Keratinocyte (primary cell): Measurements from ENCODE around the gene VAMP4. TPM values are rescaled to one million over a fixed set of nuclear protein-coding genes. Genes with fewer than 3 reads are reported as not detected.

Source experiments
- DNase-seq: peaks from one replicate; pipeline ENCODE4 v3.0.0-alpha.2; 2011; ENCODE audit warnings: low read depth, missing footprints, low spot score
- FAIRE-seq: peaks from 2 replicates; lab custom pipeline; 2011; peaks lifted over from hg19 to GRCh38; lab: Jason Lieb, UNC
- H2AFZ ChIP-seq: 2 replicates; pipeline ENCODE4 v1.6.0; 2012; ENCODE audit warnings: low read length, control low read depth, inconsistent platforms; ENCODE audit not compliant: control insufficient read depth
- H3K27ac ChIP-seq: 2 replicates; pipeline ENCODE4 v1.5.1; 2011; ENCODE audit warnings: low read length; ENCODE audit not compliant: control insufficient read depth, insufficient read depth
- H3K27me3 ChIP-seq: 3 replicates; pipeline ENCODE4 v1.6.0; 2011; ENCODE audit warnings: low read length; ENCODE audit not compliant: control insufficient read depth, insufficient read depth; ENCODE audit errors: extremely low read depth
- H3K36me3 ChIP-seq, 2 experiments: 2 replicates in 1 of 2; 3 replicates in 1 of 2; pipeline ENCODE4 v1.5.1; 2011; ENCODE audit warnings: low read length in 2 of 2, mild to moderate bottlenecking in 1 of 2; ENCODE audit not compliant: control insufficient read depth in 2 of 2, insufficient read depth in 2 of 2; ENCODE audit errors: extremely low read depth in 1 of 2
- H3K4me1 ChIP-seq: 3 replicates; pipeline ENCODE4 v1.5.1; 2011; ENCODE audit warnings: low read length; ENCODE audit not compliant: control insufficient read depth, insufficient read depth; ENCODE audit errors: extremely low read depth
- H3K4me2 ChIP-seq: 3 replicates; pipeline ENCODE4 v1.6.0; 2011; ENCODE audit warnings: low read depth, low read length; ENCODE audit not compliant: control insufficient read depth, insufficient read depth; ENCODE audit errors: extremely low read depth
- H3K4me3 ChIP-seq, 3 experiments: fragments of 200-600 bp in 1 of 3; sonication (generic) in 1 of 3; 2 replicates in 2 of 3; 3 replicates in 1 of 3; pipeline ENCODE4 v1.5.1; 2011 to 2016; ENCODE audit warnings: low read length in 3 of 3, mild to moderate bottlenecking in 3 of 3, control low read depth in 2 of 3, inconsistent platforms in 1 of 3, low read depth in 1 of 3, mixed read lengths in 1 of 3, mixed run types in 1 of 3, moderate library complexity in 1 of 3; ENCODE audit not compliant: control insufficient read depth in 2 of 3, insufficient read depth in 2 of 3; ENCODE audit errors: extremely low read depth in 1 of 3
- H3K79me2 ChIP-seq: 2 replicates; pipeline ENCODE4 v1.6.0; 2012; ENCODE audit warnings: low read length; ENCODE audit not compliant: control insufficient read depth, insufficient read depth
- H3K9ac ChIP-seq: 3 replicates; pipeline ENCODE4 v1.6.0; 2011; ENCODE audit warnings: low read length; ENCODE audit not compliant: control insufficient read depth, insufficient read depth; ENCODE audit errors: extremely low read depth
- H3K9me1 ChIP-seq: 3 replicates; pipeline ENCODE4 v1.6.0; 2011; ENCODE audit warnings: low read length; ENCODE audit not compliant: control insufficient read depth, insufficient read depth; ENCODE audit errors: extremely low read depth
- H3K9me3 ChIP-seq: 2 replicates; pipeline ENCODE4 v1.5.1; 2012; ENCODE audit warnings: low read depth, low read length; ENCODE audit not compliant: control insufficient read depth
- H4K20me1 ChIP-seq: 3 replicates; pipeline ENCODE4 v1.6.0; 2011; ENCODE audit warnings: low read length; ENCODE audit not compliant: control insufficient read depth, insufficient read depth; ENCODE audit errors: extremely low read depth
- EZH2 ChIP-seq: IDR thresholded peaks from one replicate; pipeline ENCODE4 v1.6.1; 2012; ENCODE audit warnings: inconsistent platforms, mild to moderate bottlenecking, low read length, moderate library complexity
- dilution Hi-C: fragments of 300-500 bp; cut with MboI; formaldehyde crosslinking; loops from one replicate; pipeline ENCODE4 v1.7.0; 2020; ENCODE audit warnings: low sequenced_read_pairs; ENCODE audit not compliant: extremely low pct_ligation_motif_present
- polyA plus RNA-seq, 5 experiments: library from polyadenylated mRNA; depleted of rRNA in 3 of 5; stranded (reverse) in 3 of 5; stranded (forward) in 1 of 5; unstranded in 1 of 5; fragments of >200 nt; gene quantifications; 1 replicate in 1 of 5; 2 replicates in 3 of 5; 3 replicates in 1 of 5; pipeline versions ENCODE4 v1.2.1 to v1.2.3, GENCODE V29; 2011 to 2012; ENCODE audit warnings: missing spikeins in 2 of 5, low read depth in 1 of 5, low replicate concordance in 1 of 5
- TF ChIP-seq, protein P1 (sequence below), 3 experiments: IDR thresholded peaks in 1 of 3; conservative IDR thresholded peaks in 1 of 3; optimal IDR thresholded peaks in 1 of 3; 2 replicates in 2 of 3; 3 replicates in 1 of 3; pipeline versions ENCODE3 to v1.5.1; 2011; ENCODE audit warnings: low read length in 3 of 3, mild to moderate bottlenecking in 3 of 3, moderate library complexity in 2 of 3, control low read depth in 1 of 3, inconsistent platforms in 1 of 3; ENCODE audit not compliant: insufficient read depth in 2 of 3; ENCODE audit errors: extremely low read depth in 1 of 3

Gene VAMP4
- polyA plus RNA-seq, 1 donor (not counting 4 experiments of a cell fraction or from before 2014, with no cell fraction given): 12.7 TPM

DNA sequence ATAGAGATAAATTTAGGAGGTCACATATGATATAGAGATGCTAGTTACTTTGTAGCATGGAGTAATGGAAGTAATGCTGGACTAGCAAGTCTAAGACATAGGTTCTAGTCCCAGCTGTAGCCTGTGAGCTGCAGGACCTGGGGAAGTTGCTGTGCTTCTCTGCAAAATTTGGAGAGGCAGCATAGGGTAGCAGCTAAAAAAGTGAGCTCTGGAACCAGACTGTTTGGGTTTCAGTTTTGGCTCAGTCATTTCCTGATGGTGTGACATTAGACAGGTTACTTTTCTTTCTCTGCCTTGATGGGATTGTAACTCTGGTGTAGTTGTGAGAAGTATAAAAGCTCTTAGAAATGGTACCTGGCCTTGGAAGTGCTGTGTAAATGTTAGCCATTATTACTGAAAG is 42.9 kb upstream of the VAMP4 start:
- H3K9me3 ChIP-seq: no peaks in the 10 kb centered on the region
- no peak for DNase-seq
- peaks cover 21 to 38% of the 10 kb centered on the region in 2 experiments for H3K36me3 ChIP-seq
- H2AFZ ChIP-seq: no peak overlapping the region
- no peak overlapping the region for H3K4me2 ChIP-seq
- H3K4me1 ChIP-seq: peaks cover 31% of the 10 kb centered on the region
- H3K4me3 ChIP-seq: no peak overlapping the region
- TF ChIP-seq, protein P1, sequence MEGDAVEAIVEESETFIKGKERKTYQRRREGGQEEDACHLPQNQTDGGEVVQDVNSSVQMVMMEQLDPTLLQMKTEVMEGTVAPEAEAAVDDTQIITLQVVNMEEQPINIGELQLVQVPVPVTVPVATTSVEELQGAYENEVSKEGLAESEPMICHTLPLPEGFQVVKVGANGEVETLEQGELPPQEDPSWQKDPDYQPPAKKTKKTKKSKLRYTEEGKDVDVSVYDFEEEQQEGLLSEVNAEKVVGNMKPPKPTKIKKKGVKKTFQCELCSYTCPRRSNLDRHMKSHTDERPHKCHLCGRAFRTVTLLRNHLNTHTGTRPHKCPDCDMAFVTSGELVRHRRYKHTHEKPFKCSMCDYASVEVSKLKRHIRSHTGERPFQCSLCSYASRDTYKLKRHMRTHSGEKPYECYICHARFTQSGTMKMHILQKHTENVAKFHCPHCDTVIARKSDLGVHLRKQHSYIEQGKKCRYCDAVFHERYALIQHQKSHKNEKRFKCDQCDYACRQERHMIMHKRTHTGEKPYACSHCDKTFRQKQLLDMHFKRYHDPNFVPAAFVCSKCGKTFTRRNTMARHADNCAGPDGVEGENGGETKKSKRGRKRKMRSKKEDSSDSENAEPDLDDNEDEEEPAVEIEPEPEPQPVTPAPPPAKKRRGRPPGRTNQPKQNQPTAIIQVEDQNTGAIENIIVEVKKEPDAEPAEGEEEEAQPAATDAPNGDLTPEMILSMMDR (optimal IDR thresholded peaks at IDR 0.05 in 1 of 3, IDR thresholded peaks at IDR 0.05 in 1 of 3, conservative IDR thresholded peaks at IDR 0.05 in 1 of 3; ENCODE audit: extremely low read depth in 1 of 3, insufficient read depth in 2 of 3, low read length in 3 of 3): no peak
- TF ChIP-seq EZH2: no peak
- no peaks in the 10 kb centered on the region for H3K9me1 ChIP-seq
- H3K27me3 ChIP-seq: no peaks in the 10 kb centered on the region
- dilution Hi-C loops: no loop called here
- no peak overlapping the region for H3K9ac ChIP-seq
- no peak overlapping the region for H3K27ac ChIP-seq
- FAIRE-seq: no peak
- H4K20me1 ChIP-seq: no peaks in the 10 kb centered on the region
- peaks cover 45% of the 10 kb centered on the region for H3K79me2 ChIP-seq

DNA sequence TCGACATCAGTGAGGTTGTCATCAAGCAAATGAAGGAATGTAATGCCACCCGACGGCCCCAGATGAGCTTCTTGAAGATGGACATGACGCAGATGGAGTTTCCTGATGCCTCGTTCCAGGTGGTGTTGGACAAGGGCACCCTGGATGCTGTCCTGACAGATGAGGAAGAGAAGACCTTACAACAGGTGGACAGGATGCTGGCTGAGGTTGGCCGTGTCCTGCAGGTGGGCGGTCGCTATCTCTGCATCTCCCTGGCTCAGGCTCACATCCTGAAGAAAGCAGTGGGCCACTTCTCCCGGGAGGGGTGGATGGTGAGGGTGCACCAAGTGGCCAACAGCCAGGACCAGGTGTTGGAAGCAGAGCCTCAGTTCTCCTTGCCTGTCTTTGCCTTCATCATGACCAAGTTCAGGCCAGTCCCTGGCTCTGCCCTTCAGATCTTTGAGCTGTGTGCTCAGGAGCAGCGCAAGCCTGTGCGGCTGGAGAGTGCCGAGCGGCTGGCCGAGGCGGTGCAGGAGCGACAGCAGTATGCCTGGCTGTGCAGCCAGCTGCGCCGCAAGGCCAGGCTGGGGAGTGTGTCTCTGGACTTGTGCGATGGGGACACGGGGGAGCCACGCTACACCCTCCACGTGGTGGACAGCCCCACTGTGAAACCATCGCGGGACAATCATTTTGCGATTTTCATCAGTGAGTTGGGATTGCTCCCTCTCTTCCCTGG is 42.1 kb upstream of the VAMP4 start:
- Histone ChIP-seq H3K79me2 (peaks cover 45% of the 10 kb centered on the region), H3K4me3 (no peak overlapping the region), H3K4me1 (peaks cover 29% of the 10 kb centered on the region), H2AFZ (no peak overlapping the region), H3K9me3 (no peaks in the 10 kb centered on the region), H4K20me1 (no peaks in the 10 kb centered on the region), H3K4me2 (no peak overlapping the region), H3K36me3 (peaks cover 21 to 38% of the 10 kb centered on the region in 2 experiments), H3K27me3 (no peaks in the 10 kb centered on the region), H3K27ac (no peak overlapping the region), H3K9ac (no peak overlapping the region), H3K9me1 (no peaks in the 10 kb centered on the region)
- dilution Hi-C loops: no loop called here
- FAIRE-seq (no peak), DNase-seq (no peak)
- TF ChIP-seq, protein P1 (optimal IDR thresholded peaks at IDR 0.05 in 1 of 3, IDR thresholded peaks at IDR 0.05 in 1 of 3, conservative IDR thresholded peaks at IDR 0.05 in 1 of 3; ENCODE audit: extremely low read depth in 1 of 3, insufficient read depth in 2 of 3, low read length in 3 of 3): no peak
- TF ChIP-seq EZH2: no peak
